T follicular helper cell (primary cell): ENCODE results near the gene CHADL.
"Not testable (repeated sequence)": the region's sequence is repeated elsewhere in the genome, so short reads cannot be mapped to it uniquely, and the experiment has no call there.

ENCODE experiments used
- DNase-seq: peaks from one replicate; pipeline ENCODE4 v3.0.0-alpha.2; 2020; ENCODE audit warnings: low read depth

Gene CHADL

DNA sequence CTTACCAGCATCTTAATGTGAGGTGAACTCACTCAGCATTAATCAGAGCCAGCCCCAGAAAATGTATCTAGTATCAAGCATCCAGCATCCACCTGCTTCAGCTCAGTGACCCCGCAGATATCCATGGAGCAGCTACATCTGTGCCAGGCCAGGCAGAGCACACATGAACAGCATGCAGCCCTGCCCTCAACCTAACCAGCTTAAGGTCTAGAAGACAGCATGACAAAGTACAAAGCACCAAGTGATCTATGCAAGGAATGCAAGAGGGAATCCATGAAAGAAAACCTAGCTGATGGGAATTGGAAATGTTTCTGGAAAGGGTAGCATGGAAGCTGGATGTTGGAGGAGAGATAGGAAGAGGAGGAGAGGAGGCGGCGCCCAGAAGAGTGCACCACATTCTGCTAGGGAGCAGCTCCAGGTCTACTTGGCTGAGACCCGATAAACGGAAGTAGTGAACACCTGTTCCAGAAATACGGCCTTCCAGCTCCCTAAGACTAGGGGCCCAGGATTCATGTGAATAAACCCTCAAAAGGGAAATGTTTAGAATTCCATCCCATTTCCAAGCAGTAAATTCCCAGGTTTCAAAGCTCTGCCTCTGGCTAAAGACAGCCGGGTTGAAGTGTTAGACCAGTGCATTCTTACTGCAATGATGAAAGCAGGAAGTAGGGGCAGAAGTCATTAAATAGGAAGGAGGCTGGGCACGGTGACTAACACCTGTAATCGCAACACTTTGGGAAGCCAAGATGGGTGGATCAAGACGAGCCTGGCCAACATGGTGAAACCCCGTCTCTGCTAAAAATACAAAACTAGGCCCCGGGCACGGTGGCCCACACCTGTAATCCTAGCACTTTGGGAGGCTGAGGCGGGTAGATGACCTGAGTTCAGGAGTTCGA lies 59.1 kb downstream of the CHADL start:
- no peak for DNase-seq

- DNase-seq = no peak
These were observed 59.8 kb downstream of the CHADL start for GRCh38 chr22:41180926-41181325.

DNA sequence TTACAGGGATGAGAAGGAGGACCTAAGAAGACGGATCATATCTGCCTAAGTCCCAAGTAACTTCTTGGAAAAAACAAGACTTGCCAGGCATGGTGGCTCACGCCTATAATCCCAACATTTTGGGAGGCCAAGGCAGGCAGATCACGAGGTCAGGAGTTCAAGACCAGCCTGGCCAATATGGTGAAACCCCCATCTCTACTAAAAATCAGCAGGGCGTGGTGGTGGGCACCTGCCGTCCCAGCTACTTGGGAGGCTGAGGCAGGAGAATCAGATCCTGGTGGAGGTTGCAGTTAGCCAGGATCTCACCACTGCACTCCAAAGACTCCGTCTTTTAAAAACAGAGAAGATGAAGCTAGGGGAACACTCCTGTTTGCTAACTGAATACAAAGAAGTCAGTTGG lies 60.4 kb downstream of the CHADL start:
- not testable (repeated sequence) for DNase-seq
